Suprapubic skin (tissue), 4 donors: ENCODE results near the gene ANKRD31. TPM values are rescaled to one million over a fixed set of nuclear protein-coding genes. Genes with fewer than 3 reads are reported as not detected.
"Not testable (repeated sequence)": the region's sequence is repeated elsewhere in the genome, so short reads cannot be mapped to it uniquely, and the experiment has no call there.

Experiments used
- DNase-seq, 2 donors: peaks; one replicate each; pipeline ENCODE4 v3.0.0-alpha.2; 2019; ENCODE audit warnings: low spot score in 2 of 2
- H3K27ac ChIP-seq: fragments of 200-600 bp; sonication (generic); one replicate; pipeline ENCODE4 v1.5.1; 2019
- H3K27me3 ChIP-seq: fragments of 200-600 bp; sonication (generic); one replicate; pipeline ENCODE4 v1.5.1; 2019
- H3K36me3 ChIP-seq: fragments of 200-600 bp; sonication (generic); one replicate; pipeline ENCODE4 v1.5.1; 2019
- H3K4me1 ChIP-seq: fragments of 200-600 bp; sonication (generic); one replicate; pipeline ENCODE4 v1.5.1; 2019
- H3K4me3 ChIP-seq: fragments of 200-600 bp; sonication (generic); one replicate; pipeline ENCODE4 v1.5.1; 2019; ENCODE audit warnings: mild to moderate bottlenecking
- H3K9me3 ChIP-seq: fragments of 200-600 bp; sonication (generic); one replicate; pipeline ENCODE4 v1.5.1; 2019
- CTCF ChIP-seq, 2 donors: fragments of 200-600 bp in 1 of 2; fragments of 450-650 bp in 1 of 2; sonication (generic) in 1 of 2; IDR thresholded peaks; one replicate each; pipeline ENCODE4 v1.5.1; 2016 to 2019; ENCODE audit warnings: antibody characterized with exemption in 2 of 2, mild to moderate bottlenecking in 1 of 2, moderate library complexity in 1 of 2
- EP300 ChIP-seq: sonication (generic); formaldehyde crosslinking; IDR thresholded peaks from one replicate; pipeline ENCODE4 v1.6.1; 2017; ENCODE audit warnings: antibody characterized with exemption
- POLR2A ChIP-seq, 2 donors: fragments of 450-650 bp; IDR thresholded peaks; one replicate each; pipeline ENCODE4 v1.6.1; 2017; ENCODE audit warnings: antibody characterized with exemption in 2 of 2, mild to moderate bottlenecking in 2 of 2, moderate library complexity in 2 of 2
- POLR2AphosphoS5 ChIP-seq, 3 donors: sonication (generic); formaldehyde crosslinking; IDR thresholded peaks; one replicate each; pipeline ENCODE4 v1.6.1; 2017; ENCODE audit warnings: antibody characterized with exemption in 3 of 3
- WGBS: methylation state at CpG from one replicate; pipeline ENCODE4 v1.1.5; 2018; 5-methylcytosine and 5-hydroxymethylcytosine counted together
- total RNA-seq, 4 donors: library from RNA; depleted of rRNA; stranded (reverse); fragments of >200 nt; gene quantifications; one replicate each; pipeline ENCODE4 v1.1.0, GENCODE V29; 2016

The ANKRD31 gene
- total RNA-seq, 4 donors from 2014 or later: 0.19 to 0.26 (median 0.21) TPM; not detected in 1

GRCh38 chr5:75192264-75192663 is 44.4 kb downstream of the ANKRD31 start:
- no peak for TF ChIP-seq CTCF (IDR thresholded peaks at IDR 0.05)
- Histone ChIP-seq H3K36me3 (no peaks in the 10 kb centered on the region), H3K9me3 (no peaks in the 10 kb centered on the region), H3K4me1 (no peaks in the 10 kb centered on the region), H3K27ac (no peak overlapping the region), H3K27me3 (no peaks in the 10 kb centered on the region), H3K4me3 (no peak overlapping the region)
- DNase-seq: no peak

DNA sequence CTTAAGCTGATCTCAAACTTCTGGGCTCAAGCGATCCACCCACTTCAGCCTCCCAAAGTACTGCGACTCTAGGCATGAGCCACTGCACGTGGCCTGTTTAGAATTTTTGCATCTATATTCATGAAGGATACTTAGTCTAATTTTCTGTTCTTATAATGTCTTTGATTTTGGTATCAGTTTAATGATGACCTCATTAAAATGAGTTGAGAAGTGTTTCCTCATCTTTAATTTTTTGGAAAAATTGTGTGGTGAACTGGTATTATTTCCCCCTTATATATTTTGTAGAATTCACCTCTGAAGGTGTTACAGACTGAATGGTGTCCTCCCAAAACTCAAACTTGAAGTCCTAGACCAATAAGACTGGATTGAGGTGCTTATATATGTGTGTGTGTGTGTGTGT is 46.5 kb downstream of the ANKRD31 start:
- H3K36me3 ChIP-seq: no peaks in the 10 kb centered on the region
- WGBS: 92% methylated on average over 3 of the region's 3 CpGs
- no peaks in the 10 kb centered on the region for H3K27me3 ChIP-seq
- H3K4me1 ChIP-seq: no peaks in the 10 kb centered on the region
- TF ChIP-seq EP300 (no peak), POLR2AphosphoS5 (IDR thresholded peaks at IDR 0.05) (no peak), CTCF (IDR thresholded peaks at IDR 0.05) (no peak), POLR2A (IDR thresholded peaks at IDR 0.05) (no peak)
- DNase-seq: no peak
- H3K27ac ChIP-seq: no peak overlapping the region
- no peaks in the 10 kb centered on the region for H3K9me3 ChIP-seq
- no peak overlapping the region for H3K4me3 ChIP-seq

DNA sequence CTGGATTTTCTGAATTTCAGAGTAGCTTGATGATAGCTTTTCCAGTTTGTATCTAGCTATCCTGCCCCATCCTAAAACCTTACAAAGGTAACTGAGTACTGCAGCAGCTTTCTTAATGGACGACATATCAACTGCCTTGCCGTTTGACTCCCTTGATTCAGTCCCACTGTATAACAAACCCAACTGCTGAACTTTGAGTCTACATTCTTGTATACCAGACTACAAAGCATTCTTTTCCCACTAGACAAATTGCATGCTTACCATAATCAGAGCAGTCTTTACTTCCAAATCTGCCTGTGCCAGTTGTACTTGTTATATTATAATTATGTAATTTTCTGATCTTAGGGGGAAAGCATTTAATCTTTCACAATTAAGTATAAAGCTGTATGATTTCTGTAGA is 47.3 kb downstream of the ANKRD31 start:
- no peaks in the 10 kb centered on the region for H3K27me3 ChIP-seq
- no peaks in the 10 kb centered on the region for H3K36me3 ChIP-seq
- H3K27ac ChIP-seq: no peak overlapping the region
- no peak overlapping the region for H3K4me3 ChIP-seq
- no peaks in the 10 kb centered on the region for H3K9me3 ChIP-seq
- 35% methylated on average over 2 of the region's 2 CpGs for WGBS
- H3K4me1 ChIP-seq: no peaks in the 10 kb centered on the region
- TF ChIP-seq POLR2AphosphoS5 (IDR thresholded peaks at IDR 0.05): no peak
- DNase-seq: no peak

- Histone ChIP-seq H3K36me3 (no peaks in the 10 kb centered on the region), H3K9me3 (no peaks in the 10 kb centered on the region), H3K27ac (no peak overlapping the region), H3K4me3 (no peak overlapping the region), H3K27me3 (no peaks in the 10 kb centered on the region), H3K4me1 (no peaks in the 10 kb centered on the region)
- no peak for TF ChIP-seq EP300
- no peak for TF ChIP-seq POLR2A (IDR thresholded peaks at IDR 0.05)
- WGBS: 83% methylated on average over 1 of the region's 1 CpG
- no peak for DNase-seq
Measured at GRCh38 chr5:75185763-75186162, 50.9 kb downstream of the ANKRD31 start.

- not testable (repeated sequence) for H3K27me3 ChIP-seq, H3K36me3 ChIP-seq, H3K4me1 ChIP-seq, DNase-seq, H3K4me3 ChIP-seq, H3K9me3 ChIP-seq, H3K27ac ChIP-seq
- 92% methylated on average over 7 of the region's 7 CpGs for WGBS
Measured at GRCh38 chr5:75176009-75176408, 60.7 kb downstream of the ANKRD31 start.

DNA sequence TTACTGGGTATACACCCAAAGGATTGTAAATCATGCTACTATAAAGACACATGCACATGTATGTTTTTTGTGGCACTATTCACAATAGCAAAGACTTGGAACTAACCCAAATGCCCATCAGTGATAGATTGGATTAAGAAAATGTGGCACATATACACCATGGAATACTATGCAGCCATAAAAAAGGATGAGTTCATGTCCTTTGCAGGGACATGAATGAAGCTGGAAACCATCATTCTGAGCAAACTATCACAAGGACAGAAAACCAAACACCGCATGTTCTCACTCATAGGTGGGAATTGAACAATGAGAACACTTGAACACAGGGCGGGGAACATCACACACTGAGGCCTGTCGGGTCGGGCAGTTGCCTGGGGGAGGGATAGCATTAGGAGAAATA is 61.8 kb downstream of the ANKRD31 start:
- H3K4me1 ChIP-seq, H3K9me3 ChIP-seq, H3K27me3 ChIP-seq, H3K27ac ChIP-seq, H3K4me3 ChIP-seq, H3K36me3 ChIP-seq, DNase-seq: not testable (repeated sequence)
- WGBS: 98% methylated on average over 4 of the region's 4 CpGs

GRCh38 chr5:75169516-75169915 is 67.2 kb downstream of the ANKRD31 start:
- Histone ChIP-seq H3K4me3 (no peak overlapping the region), H3K4me1 (no peaks in the 10 kb centered on the region), H3K36me3 (no peaks in the 10 kb centered on the region), H3K27me3 (no peaks in the 10 kb centered on the region), H3K27ac (no peak overlapping the region), H3K9me3 (no peaks in the 10 kb centered on the region)
- 77% methylated on average over 2 of the region's 2 CpGs for WGBS
- DNase-seq: no peak
- TF ChIP-seq POLR2A (IDR thresholded peaks at IDR 0.05) (no peak), EP300 (no peak), CTCF (IDR thresholded peaks at IDR 0.05) (no peak), POLR2AphosphoS5 (IDR thresholded peaks at IDR 0.05) (no peak)
